Upper lobe of left lung (tissue), 6 donors: ENCODE measurements around the gene RNF126. TPM values are rescaled to one million over a fixed set of nuclear protein-coding genes. Genes with fewer than 3 reads are reported as not detected.

Experiments used
- ATAC-seq, 2 donors: fragments of 200-7000 bp; cut with Tn5 transposase; one replicate each; pipeline ENCODE4 v1.9.1; 2022; ENCODE audit warnings: mild to moderate bottlenecking in 2 of 2, moderate library complexity in 2 of 2; ENCODE audit not compliant: low FRiP score in 2 of 2
- DNase-seq, 2 donors: peaks; one replicate each; pipeline ENCODE4 v3.0.0-alpha.2; 2019 to 2020
- H3K27ac ChIP-seq, 4 donors: fragments of 200-600 bp; sonication (generic); one replicate each; pipeline ENCODE4 v1.5.1; 2016 to 2019
- H3K27me3 ChIP-seq, 4 donors: fragments of 200-600 bp; sonication (generic); one replicate each; pipeline ENCODE4 v1.5.1; 2017 to 2019
- H3K36me3 ChIP-seq, 4 donors: fragments of 200-600 bp; sonication (generic); one replicate each; pipeline ENCODE4 v1.5.1; 2016 to 2019
- H3K4me1 ChIP-seq, 4 donors: fragments of 200-600 bp; sonication (generic); one replicate each; pipeline ENCODE4 v1.5.1; 2018 to 2019
- H3K4me3 ChIP-seq, 4 donors: fragments of 200-600 bp; sonication (generic); one replicate each; pipeline ENCODE4 v1.5.1; 2017 to 2019; ENCODE audit warnings: mild to moderate bottlenecking in 2 of 4, moderate library complexity in 1 of 4
- H3K9me3 ChIP-seq, 4 donors: fragments of 200-600 bp; sonication (generic); one replicate each; pipeline ENCODE4 v1.5.1; 2018 to 2019
- CTCF ChIP-seq, 6 experiments: fragments of 450-650 bp in 4 of 6; fragments of 200-600 bp in 2 of 6; sonication (generic) in 2 of 6; IDR thresholded peaks; one replicate each; pipeline ENCODE4 v1.5.1; 2016 to 2019; ENCODE audit warnings: antibody characterized with exemption in 6 of 6
- EP300 ChIP-seq, 4 donors: sonication (generic); formaldehyde crosslinking; IDR thresholded peaks; one replicate each; pipeline ENCODE4 v1.5.1; 2017; ENCODE audit warnings: antibody characterized with exemption in 4 of 4, control low read depth in 2 of 4
- POLR2A ChIP-seq, 4 donors: fragments of 450-650 bp; IDR thresholded peaks; one replicate each; pipeline ENCODE4 v1.5.1; 2016 to 2017; ENCODE audit warnings: antibody characterized with exemption in 4 of 4, mild to moderate bottlenecking in 2 of 4
- POLR2AphosphoS5 ChIP-seq, 2 donors: sonication (generic); formaldehyde crosslinking; IDR thresholded peaks; one replicate each; pipeline ENCODE4 v1.5.1; 2017; ENCODE audit warnings: antibody characterized with exemption in 2 of 2
- WGBS, 2 donors: methylation state at CpG; one replicate each; pipeline ENCODE4 v1.1.5; 2017 to 2018; 5-methylcytosine and 5-hydroxymethylcytosine counted together
- total RNA-seq, 6 donors: library from RNA; depleted of rRNA in 4 of 6; stranded (reverse); fragments of >200 nt in 4 of 6; gene quantifications; one replicate each; pipeline versions ENCODE4 v1.1.0 to v1.2.1, GENCODE V29; 2016 to 2021
- donor health status: DM: no; HTN: no; CAD: no; lungs with moderate emphysema.
- donor health status: DM: no; HTN: yes; CAD: no; lungs with severe emphysema.

RNF126 gene
- total RNA-seq, 6 donors from 2014 or later: 36.7 to 106 (median 66.3) TPM

- Histone ChIP-seq H3K27ac (peak overlapping the region; percentile 92 to 97 (median 93)), H3K4me3 (peak overlapping the region; percentile 55 to 91 (median 84)), H3K27me3 (peaks cover 0 to 4% (median 0%) of the 10 kb centered on the region in 4 donors), H3K4me1 (peaks cover 31 to 57% (median 39%) of the 10 kb centered on the region in 4 donors), H3K36me3 (peaks cover 0 to 13% (median 0%) of the 10 kb centered on the region in 4 donors), H3K9me3 (no peaks in the 10 kb centered on the region)
- TF ChIP-seq POLR2AphosphoS5 (IDR thresholded peaks at IDR 0.05): peak; percentile 76 to 84
- TF ChIP-seq CTCF (IDR thresholded peaks at IDR 0.05): peak; percentile 55 to 88 (median 78)
- peak in 3 of 4 donors; percentile 58 to 90 (median 88) for TF ChIP-seq POLR2A (IDR thresholded peaks at IDR 0.05)
- no peak for TF ChIP-seq EP300 (IDR thresholded peaks at IDR 0.05)
- peak; percentile 91 to 95 for ATAC-seq
- DNase-seq: peak; percentile 100
- 1 to 2% methylated on average over 13 to 17 of the region's 70 CpGs for WGBS, 2 donors
Measured at GRCh38 chr19:680287-681028, 17.4 kb upstream of the RNF126 start.

GRCh38 chr19:679418-680286 is 16.6 kb upstream of the RNF126 start:
- Histone ChIP-seq H3K27me3 (peaks cover 0 to 4% (median 0%) of the 10 kb centered on the region in 4 donors), H3K27ac (peak overlapping the region; percentile 92 to 97 (median 93)), H3K36me3 (peaks cover 0 to 13% (median 0%) of the 10 kb centered on the region in 4 donors), H3K4me1 (peaks cover 34 to 65% (median 43%) of the 10 kb centered on the region in 4 donors), H3K4me3 (peak overlapping the region; percentile 55 to 91 (median 84)), H3K9me3 (no peaks in the 10 kb centered on the region)
- ATAC-seq (peak in 1 of 2 donors; percentile 38), DNase-seq (peak; percentile 57 to 92)
- WGBS, 2 donors: 49 to 53% methylated on average over 4 to 6 of the region's 69 CpGs
- TF ChIP-seq POLR2AphosphoS5 (IDR thresholded peaks at IDR 0.05) (peak; percentile 60 to 77), POLR2A (IDR thresholded peaks at IDR 0.05) (no peak), EP300 (IDR thresholded peaks at IDR 0.05) (peak in 3 of 4 donors; percentile 71 to 89 (median 78))

- Histone ChIP-seq H3K27ac (peak overlapping the region; percentile 92 to 97 (median 93)), H3K36me3 (peaks cover 0 to 13% (median 0%) of the 10 kb centered on the region in 4 donors), H3K27me3 (peaks cover 0 to 4% (median 0%) of the 10 kb centered on the region in 4 donors), H3K4me3 (peak overlapping the region in 3 of 4 donors; percentile 77 to 91 (median 91)), H3K4me1 (peaks cover 34 to 65% (median 46%) of the 10 kb centered on the region in 4 donors), H3K9me3 (no peaks in the 10 kb centered on the region)
- 94 to 96% methylated on average over 5 to 7 of the region's 16 CpGs for WGBS, 2 donors
- ATAC-seq (no peak), DNase-seq (peak in 1 of 2 donors; percentile 84)
- TF ChIP-seq CTCF (IDR thresholded peaks at IDR 0.05): no peak
- no peak for TF ChIP-seq POLR2A (IDR thresholded peaks at IDR 0.05)
- no peak for TF ChIP-seq EP300 (IDR thresholded peaks at IDR 0.05)
- no peak for TF ChIP-seq POLR2AphosphoS5 (IDR thresholded peaks at IDR 0.05)
Measured at GRCh38 chr19:678791-679388, 15.9 kb upstream of the RNF126 start.

GRCh38 chr19:677601-678436 is 14.8 kb upstream of the RNF126 start:
- ATAC-seq (no peak), DNase-seq (peak; percentile 40 to 79)
- Histone ChIP-seq H3K27me3 (peaks cover 0 to 4% (median 0%) of the 10 kb centered on the region in 4 donors), H3K4me1 (peaks cover 34 to 65% (median 46%) of the 10 kb centered on the region in 4 donors), H3K4me3 (peak overlapping the region; percentile 35 to 77 (median 54)), H3K27ac (peak overlapping the region; percentile 84 to 95 (median 90)), H3K9me3 (no peaks in the 10 kb centered on the region), H3K36me3 (peaks cover 0 to 13% (median 0%) of the 10 kb centered on the region in 4 donors)
- TF ChIP-seq POLR2AphosphoS5 (IDR thresholded peaks at IDR 0.05): no peak
- TF ChIP-seq POLR2A (IDR thresholded peaks at IDR 0.05): no peak
- no peak for TF ChIP-seq EP300 (IDR thresholded peaks at IDR 0.05)
- no peak for TF ChIP-seq CTCF (IDR thresholded peaks at IDR 0.05)
- 45 to 64% methylated on average over 5 to 16 of the region's 22 CpGs for WGBS, 2 donors
